8988T (cell line): ENCODE measurements around the gene HOMEZ.
"Not testable (repeated sequence)": the region's sequence is repeated elsewhere in the genome, so short reads cannot be mapped to it uniquely, and the experiment has no call there.

Source experiments
- DNase-seq: peaks from one replicate; pipeline ENCODE4 v3.0.0; 2011

Gene HOMEZ

DNA sequence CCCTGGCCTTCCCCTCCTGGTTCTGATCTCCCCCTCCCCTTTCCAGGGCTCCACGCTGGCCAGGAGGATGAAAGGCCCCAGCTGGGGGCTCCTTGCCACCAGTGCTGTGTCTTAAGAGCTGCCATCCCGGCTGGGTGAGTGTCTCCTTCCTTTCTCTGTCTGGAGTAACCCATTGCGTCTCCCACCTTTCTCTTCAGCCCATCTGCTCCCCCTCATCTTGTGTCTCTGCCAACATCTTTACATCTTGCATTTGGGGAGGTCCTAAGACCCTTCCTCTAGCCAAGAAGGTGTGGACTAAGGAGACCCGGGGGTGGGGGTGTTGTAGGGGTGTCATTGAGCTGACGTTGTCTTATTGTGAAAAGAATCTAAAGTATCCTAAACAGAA is 21.2 kb upstream of the HOMEZ start:
- DNase-seq: no peak

DNA sequence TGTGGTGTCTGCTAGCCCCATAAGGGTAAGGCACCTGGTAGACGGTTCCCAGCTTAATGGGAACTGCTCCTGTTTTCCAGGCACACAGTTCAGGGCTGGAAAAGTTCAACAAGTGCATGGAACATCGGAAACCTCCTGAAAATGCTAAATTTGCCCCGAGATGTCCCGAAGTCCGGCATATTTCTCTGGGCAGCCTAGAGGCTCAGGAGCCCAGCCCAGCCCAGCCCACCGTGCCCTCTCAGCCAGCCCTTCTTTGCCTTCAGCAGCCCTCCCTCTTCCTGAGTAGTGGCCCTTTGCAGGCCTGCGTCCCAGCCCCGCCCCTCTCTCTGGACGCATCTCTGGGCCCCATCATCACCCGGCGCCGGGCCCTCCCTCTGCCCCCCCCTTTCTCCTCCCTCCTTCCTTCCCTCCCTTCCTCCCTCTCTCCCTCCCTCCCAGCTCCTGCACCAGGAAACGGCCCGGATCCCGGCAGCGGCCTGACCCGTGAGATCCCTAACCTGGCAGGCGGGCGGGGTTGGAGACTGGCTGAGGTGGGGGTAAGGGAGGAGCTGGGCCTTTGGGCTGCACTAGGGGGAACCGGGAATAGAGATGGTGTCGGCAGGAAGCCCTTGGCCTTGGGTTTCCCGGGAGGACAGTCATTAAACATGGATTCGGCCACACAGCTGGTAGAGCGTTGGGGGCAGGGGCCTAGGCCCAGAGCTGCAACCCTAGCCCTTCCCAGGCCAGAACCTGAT is 20.6 kb upstream of the HOMEZ start, which contains the start of gene BCL2L2:
TSS of gene BCL2L2 (plus strand) at position 422 of the 734 bp plus-strand sequence. CDS start 935 bp downstream, outside the sequence.
- peak; percentile 55 for DNase-seq

DNA sequence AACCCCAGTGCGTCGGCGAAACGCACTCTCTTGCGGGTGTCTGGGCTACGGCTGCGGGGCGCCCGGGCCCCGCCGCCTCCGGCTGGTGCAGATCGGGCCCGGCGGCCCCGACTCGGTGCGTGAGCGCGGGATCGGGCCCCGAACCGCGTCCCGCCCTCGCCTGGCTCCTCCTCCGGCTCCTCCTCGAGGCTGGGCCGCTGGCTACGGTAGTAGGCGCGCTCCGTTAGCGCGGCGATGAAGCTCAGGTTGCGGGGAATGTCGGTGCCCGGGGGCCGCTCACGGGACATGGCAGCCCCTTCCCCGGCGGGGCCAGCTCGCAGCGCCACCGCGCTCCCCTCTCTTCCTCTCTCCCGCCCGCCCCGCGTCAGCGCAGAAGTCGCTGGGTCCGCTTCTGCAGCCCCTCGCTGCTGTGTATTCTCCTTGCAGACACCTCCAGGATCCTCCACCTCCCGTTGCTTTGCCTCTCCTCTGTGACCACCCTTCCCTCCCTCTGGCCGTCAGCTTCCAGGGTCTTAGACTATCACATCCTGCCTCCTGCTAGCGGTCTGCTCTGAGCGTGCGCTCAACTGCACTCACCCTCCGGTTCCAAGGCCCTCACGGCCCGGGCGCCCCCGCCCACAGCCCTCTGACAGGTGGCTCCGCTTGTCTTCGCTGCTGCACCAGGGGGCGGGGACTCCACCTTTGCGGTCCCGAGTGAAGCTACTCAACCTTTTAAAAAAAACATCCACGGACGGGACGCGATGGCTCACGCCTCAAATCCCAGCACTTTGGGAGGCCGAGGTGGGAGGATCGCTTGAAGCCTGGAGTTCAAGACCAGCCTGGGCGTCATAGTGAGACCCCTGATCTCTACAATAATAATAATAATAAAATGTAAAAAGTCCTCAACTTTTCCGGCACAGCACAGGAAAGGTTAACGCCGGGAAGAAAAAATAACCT is 16.6 kb upstream of the HOMEZ start, which contains the start of gene PPP1R3E:
TSS of gene PPP1R3E (minus strand) at position 570 of the 936 bp plus-strand sequence. CDS start at position 287, 283 bp downstream.
- DNase-seq: no peak

DNA sequence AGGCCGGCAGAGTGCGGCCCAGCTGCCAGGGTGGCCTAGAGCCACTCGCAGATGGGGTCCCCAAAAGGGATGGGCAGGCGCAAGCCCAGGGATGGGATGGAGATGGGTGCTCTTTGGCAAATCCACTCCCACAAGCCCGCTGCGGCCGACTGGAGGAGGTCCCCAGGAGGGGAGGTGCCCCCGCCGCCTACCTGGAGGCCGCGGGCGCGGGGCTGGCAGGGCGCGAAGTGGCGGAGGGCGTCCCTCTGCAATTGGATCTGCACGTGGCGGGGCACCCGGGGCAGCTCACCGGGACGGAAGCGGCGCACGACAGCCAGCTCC is 16.0 kb upstream of the HOMEZ start:
- no peak for DNase-seq

DNA sequence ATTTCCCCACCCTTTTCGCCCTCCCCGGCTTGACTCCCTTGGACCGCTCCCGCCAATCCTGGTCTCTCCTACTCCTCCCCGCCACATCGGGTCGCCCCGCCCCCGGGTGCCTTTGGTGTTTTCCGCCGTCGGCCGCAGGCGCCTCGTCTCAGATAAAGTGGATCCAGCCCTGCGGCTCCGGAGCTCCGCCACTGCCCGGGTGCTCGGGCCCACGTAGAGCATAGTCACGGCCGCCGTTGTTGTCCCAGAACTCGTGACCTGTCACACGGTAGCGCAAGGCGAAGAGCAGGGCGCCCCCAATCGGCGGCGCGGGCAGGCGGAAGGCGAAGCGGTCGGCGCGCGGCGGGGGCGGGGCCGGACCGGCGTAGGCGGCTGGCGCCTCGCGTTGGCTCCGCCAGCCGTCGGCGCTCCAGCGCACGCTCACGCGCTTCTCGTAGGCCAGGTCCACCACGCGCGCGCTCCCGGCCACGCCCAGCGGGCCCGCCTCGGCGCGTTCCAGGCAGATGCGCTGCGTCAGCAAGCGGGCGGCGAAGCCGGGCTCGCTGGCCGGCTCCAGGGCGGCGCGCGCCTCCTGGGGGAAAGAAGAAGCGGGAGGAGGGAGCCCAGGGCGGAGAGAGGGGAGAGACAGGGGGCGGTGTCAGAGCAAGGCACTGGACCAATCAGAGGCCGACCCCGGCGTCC is 15.5 kb upstream of the HOMEZ start:
- peak; percentile 93 for DNase-seq

DNA sequence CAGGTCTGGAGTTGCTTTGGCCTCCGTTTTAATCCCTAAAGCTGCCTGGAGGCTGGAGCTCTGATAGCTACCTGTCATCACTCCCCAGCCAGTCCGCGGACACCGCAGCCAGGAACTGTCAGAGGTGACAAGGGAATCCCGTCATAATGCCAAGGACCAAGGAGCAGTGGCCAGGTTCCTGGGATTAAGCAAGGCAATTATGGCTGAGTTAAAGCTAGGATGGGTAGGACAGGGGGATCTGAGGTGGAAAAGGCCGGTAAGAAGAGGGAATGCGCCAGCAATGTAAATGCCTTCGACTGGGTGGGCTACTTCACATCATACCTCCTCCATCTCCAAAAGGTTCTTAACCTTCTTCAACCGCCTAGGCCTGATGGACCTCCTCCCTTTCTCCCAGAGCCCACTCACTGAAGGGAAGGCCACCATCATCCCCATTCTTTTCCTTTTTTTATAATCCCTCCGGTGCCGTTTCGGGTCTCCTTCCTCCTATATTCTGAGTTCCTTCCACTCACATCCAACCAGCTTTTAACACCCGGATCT is 14.8 kb upstream of the HOMEZ start:
- no peak for DNase-seq

DNA sequence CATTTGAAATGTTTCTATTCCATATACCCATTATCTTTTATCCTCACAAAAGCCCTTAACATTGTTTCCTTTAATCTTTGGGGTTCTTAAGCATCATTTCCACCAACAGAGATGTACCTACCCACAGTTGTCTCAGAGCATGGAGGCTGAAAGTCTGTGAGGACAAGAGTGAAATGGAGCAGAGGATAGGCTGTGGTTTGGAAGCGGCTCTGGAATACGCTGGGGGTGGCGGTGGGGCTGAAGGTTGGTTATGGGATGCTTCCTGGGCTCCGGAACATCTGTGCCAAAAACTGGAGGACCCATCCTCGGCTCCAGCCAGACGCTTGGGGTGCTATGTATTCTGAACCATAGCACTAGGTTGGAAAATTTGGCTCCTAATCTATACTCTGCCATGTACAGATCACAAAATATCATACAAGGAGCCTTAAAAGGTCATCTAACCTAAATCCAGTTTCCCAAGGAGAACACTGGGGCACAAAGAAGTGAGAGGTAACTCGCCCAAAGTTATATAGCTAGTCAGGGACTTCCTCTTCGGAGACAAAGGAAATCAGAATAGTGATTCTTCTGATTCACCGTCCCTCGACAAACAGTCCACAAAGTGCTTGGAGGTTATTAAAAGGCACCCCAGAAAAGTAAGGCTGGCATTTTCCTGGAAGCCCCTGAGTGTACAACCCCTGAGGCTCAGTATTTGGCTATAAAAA is 14.2 kb upstream of the HOMEZ start:
- no peak for DNase-seq

DNA sequence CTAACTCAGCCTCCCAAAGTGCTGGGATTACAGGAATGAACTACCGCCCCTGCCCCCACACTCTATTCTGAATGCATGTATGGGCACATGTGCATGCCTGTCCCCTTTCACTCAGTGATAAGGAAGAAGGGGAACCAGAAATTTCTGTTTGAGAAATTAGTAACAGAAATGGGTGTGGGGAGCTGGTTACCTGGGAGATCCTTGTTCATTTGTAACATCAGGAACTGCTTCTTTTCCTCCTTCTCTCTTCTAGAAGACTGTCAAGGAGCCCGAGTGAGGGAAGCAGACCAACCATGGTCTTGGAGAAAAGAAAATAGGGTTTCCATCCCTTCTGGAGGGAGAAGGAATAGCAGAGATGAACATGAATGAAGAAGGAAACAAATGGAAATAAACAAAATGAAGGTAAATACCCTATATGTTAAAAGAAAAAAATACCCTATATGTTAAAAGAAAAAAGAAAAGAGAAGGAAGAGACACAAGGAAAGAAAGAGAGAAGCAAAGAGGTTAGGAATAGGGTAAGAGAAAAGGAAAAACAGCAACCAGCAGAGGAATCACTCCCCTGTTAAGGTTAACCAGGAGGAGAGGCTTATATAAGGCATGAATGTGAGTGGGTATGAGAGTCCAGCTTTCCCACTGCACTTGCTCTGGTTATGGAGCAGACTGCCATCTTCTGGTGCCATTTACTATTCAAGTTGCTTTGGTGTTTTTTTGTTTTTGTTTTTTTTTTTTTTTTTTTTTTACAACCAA is 13.5 kb upstream of the HOMEZ start:
- DNase-seq: no peak

DNA sequence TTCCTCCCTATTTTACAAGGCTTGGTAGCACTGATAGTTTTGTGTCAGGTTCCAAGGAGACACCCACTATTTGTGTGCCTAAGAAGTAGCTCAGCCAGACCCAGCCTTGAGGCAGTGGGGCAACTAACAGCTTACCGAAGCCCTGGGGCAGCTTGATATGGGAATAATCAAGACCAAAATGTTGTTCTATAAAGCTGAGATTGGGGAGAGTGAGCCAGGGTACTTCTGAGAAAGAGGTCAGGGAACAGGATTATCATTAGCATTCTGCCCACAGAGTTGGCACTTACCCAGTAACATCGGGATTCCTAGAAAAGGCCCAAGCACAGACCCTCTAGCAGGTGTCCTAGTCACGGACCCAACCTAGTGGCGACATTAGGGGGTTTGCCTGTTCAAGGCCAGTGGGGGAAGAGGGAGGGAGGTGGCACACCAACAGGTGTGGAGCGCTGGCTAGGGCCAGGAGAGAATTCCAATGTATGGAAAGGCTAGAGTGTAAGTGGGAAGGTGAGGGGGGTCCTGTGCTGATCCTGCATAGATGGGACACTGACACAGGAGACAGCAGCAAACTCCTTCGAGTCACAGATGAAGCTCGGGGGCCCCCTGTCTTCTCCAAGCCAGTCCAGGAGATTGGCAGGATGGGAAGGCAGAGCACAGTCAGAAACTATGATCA is 11.8 kb upstream of the HOMEZ start:
- DNase-seq: no peak

DNA sequence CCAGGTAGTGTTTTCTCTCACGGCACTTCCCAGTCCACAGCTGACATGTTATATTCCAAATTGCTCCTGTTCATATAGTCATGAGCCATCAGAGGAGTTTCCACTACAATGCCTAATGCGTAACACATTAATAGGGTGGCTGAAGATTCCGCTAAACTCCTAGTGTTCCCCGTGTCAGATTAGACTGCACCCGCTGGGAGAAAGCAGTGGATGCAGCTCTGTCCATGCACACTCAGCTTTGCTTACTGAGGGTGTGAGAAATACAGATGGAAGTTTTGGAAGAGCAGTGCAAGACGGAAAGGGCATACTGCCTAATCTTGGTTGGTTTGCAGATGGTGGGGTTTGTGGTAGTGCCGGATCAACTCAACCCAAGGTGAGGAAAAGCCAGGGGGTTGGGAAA is 11.2 kb upstream of the HOMEZ start:
- no peak for DNase-seq

DNA sequence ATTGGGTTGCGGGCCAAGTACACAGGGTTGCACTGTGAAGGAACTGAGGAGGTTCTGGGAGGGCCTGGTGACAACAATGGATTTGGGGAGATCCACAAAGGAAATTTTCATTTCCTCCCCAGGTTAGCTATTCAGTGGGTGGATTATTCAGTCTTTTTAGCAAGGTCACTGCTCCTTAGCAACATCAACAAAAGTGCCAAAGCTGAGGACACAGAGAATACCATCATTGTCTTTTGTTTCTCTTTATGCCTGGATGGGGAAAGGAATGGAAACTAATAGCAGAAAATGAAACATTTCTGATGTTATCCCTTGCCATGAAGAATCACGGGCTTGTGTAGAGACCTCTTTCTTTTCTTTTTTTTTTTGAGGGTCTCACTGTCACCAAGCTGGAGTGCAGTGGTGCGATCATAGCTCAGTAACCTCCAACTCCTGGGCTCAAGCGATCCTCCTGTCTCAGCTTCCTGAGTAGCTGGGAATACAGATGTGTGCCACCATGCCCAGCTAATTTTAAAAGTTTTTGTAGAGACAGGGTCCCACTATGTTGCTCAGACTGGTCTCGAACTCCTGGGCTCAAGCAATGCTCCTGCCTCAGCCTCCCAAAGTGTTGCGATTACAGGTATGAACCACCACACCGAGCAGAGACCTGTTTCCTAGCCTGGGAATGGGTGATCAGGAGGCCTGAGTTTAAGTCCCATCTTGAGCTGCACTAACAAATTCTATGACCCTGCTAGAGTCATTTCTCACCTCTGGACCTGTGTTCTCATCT is 10.3 kb upstream of the HOMEZ start:
- no peak for DNase-seq

DNA sequence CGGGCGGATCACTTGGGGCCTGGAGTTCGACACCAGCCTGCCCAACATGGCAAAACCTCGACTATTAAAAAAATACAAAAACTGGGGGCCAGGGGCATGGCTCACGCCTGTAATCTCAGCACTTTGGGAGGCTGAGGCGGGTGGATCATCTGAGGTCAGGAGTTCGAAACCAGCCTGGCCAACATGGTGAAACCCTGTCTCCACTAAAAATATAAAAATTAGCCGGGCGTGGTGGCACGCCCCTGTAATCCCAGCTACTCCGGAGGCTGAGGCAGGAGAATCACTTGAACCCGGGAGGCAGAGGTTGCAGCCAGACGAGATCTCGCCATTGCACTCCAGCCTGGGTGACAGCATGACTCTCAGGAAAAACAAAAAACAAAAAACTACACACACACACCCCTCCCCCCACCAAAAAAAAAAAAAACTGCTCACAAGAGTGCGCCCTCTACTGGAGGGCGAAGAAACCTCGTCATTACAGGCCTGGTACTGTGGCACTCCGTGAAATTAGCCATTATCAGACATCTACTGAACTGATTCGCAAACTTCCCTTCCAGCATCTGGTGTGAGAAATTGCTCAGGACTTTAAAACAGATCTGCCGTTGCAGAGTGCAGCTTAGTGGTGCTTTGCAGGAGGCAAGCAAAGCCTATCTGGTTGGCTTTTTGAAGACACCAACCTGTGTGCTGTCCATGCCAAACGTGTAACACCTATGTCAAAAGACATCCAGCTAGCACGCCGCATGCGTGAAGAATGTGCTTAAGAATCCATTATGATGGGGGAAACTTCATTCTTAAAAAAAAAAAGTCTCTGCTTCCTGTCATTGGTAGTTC is 9.0 kb upstream of the HOMEZ start:
- no peak for DNase-seq

DNA sequence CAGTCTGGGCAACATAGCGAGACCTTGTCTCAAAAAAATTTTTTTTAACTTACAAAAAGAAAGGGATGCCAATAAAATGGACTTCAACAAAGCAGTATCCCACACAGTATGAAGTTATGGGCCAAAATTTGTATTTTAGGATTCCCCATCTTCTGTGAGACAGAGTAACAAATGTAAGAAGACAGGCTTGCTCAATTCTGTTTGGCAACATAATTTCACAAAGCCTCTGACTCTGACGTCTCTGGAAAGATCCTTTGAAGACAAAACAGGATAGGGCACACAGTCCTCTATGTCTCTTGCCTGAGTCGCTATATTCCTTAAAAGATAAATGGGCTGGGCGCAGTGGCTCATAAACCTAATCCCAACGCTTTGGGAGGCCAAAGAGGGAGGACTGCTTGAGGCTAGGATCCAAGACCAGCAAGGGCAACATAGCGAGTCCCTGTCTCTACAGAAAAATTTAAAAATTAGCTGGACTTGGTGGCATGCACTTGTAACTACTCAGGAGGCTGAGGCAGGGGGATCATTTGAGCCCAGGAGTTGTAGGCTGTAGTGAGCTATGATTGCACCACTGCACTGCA is 1.1 kb upstream of the HOMEZ start:
- DNase-seq: no peak

DNA sequence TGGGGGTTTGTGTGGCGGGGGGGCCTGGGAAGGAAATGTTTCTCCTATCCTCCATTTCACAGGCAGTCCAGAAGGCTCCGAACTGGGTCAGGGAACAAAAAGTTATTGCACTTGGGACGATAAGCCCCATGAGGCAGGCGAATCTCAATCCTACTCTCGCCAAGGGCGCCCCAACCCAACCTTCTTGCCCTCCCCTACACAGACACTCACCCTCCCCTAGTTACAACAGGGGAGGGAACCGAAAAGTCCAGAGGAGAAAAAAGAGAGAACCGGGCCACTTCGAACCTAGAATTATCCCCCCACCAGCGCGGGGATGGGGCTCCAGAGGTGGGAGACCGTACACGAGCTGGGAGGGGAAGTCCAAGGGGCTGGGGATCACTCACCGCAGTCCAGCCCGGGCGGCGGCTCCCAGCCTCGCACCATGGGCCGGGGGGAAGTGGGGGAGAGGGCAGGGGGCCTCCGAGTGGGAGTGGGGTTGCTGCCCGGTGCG is 357 bp downstream of the HOMEZ start:
- no peak for DNase-seq

DNA sequence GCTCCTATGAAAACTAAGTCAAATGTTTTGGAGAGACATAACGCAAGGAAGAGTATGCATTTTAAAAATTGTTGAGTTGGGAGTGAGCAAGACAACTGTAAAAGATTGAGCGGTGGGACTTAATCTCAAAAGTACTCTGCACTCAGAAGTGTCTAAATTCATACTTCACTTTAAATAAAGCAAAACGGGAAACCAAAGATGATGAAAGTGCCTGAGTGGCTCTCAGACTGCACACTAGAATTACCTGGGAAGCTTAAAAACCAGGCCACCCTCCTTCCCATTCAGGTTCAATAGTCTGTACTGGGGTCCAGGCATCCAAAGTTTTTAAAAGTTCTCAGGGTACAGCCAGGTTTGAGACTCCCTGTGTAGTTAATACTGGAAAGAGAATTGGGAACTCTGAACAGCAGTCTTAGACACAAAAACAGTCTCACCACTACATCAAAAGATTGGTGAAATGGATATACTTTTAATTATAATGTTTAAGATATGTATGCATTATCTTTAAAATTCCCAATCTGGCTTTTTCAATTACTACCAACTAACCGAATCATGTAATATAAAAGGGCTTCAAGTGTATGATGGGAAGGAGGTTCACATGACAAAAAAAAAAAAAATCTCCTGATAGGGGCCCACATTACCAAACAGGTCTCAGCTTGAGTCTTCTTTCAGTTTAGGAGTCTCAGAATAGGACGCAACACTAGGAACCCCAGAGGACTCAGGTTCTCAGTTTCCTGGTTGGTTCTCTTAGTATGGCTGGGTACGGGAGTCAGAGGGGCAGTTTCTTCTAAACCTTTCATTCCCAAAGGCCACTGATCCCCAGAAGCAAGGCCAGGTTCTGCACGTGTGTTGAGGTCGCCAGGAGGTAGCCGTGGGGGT is 1.0 kb downstream of the HOMEZ start:
- DNase-seq: no peak

DNA sequence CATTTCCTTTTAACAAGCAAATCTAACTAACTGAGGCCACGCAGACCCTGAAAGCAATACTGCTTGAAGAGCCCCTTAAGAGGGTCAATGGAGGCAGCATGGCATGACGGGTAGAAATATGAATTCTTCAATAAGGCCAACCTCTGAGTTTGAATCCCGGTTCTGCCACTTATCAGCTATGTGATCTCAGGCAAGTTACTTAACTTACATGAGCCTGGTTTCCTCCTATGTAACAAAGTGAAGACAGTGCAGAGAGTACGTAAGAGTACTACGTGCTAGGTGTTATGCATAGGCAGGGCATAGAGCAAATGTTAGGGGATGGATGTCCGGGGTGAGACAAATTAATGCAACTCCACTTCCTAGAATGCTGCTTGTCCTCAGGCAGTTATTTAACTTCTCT is 4.7 kb downstream of the HOMEZ start:
- no peak for DNase-seq

DNA sequence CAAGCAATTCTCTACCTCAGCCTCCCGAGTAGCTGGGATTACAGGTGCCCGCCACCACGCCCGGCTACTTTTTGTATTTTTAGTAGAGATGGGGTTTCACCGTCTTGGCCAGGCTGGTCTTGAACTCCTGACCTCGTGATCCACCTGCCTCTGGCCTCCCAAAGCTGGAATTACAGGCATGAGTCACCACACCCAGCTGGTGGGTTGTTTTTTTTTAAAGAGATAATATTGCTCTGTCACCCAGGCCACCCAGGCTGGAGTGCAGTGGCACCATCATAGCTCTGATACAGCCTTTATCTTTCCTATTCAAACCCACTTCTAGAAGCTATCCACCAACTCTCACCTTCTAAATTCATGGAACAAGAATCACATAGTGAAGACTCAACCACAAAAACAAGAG is 8.0 kb downstream of the HOMEZ start:
- DNase-seq: not testable (repeated sequence)

DNA sequence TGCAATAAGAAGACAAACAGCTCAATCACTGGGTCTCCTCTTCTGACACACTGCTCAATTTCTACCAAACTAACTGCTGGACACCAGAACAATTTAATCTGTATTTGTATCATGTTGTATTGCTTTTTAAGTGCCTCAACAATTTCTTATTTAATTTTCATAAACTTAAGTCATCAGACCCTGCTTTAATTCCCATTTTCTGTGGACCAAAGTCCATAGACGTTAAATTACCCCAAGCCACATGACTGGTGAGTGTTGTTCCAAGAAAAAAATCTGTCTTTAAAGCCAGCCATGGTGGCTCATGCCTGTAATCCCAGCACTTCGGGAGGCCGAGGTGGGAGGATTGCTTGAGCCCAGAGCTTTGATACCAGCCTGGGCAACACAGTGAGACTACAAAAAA is 8.7 kb downstream of the HOMEZ start:
- no peak for DNase-seq
